ENCODE data around the gene MSH5.
A peak's percentile ranks its signal among the peaks of the same experiment; 100 is the strongest.

MSH5 gene

DNA sequence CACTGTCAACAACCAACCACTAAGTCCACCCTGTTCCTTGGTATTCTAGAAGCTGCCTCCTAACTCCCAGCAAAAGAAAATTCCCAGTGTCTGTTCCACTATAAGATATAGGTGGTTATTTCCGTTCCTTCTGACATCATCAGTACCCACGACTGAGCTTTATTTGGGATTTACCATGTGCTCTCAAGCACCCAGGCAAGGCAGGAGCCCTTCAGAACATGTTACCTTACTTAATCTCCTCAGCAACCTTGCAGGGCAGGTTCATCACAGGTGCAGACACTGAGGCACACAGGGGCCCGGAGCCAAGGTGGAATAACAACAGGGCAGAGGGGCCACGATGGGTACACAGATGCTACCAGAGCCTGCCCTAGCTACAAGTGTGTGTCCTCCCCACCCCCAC lies 47.5 kb upstream of the MSH5 start:
- Histone ChIP-seq H3K4me1 (ENCODE audit: low read depth, poor library complexity, severe bottlenecking) (peaks cover 2% of the 10 kb centered on the region), H4K20me1 (ENCODE audit: insufficient read depth) (no peaks in the 10 kb centered on the region), H3K9ac (no peak overlapping the region), H3K27me3 (ENCODE audit: insufficient read depth, low read depth) (no peaks in the 10 kb centered on the region), H3K4me2 (no peak overlapping the region), H3K4me3 (IDR thresholded peaks at IDR 0.05; ENCODE audit: insufficient read depth, low read depth, low read length) (no peak overlapping the region), H2AFZ (ENCODE audit: low read depth) (no peak overlapping the region), H3K27ac (no peak overlapping the region), H3K36me3 (ENCODE audit: insufficient read depth) (no peaks in the 10 kb centered on the region), H3K79me2 (ENCODE audit: insufficient read depth, low read depth) (no peaks in the 10 kb centered on the region; the same call in 1 of the 2 replicates)
- TF ChIP-seq CTCF (conservative IDR thresholded peaks at IDR 0.05; ENCODE audit: low read depth, low read length) = no peak

DNA sequence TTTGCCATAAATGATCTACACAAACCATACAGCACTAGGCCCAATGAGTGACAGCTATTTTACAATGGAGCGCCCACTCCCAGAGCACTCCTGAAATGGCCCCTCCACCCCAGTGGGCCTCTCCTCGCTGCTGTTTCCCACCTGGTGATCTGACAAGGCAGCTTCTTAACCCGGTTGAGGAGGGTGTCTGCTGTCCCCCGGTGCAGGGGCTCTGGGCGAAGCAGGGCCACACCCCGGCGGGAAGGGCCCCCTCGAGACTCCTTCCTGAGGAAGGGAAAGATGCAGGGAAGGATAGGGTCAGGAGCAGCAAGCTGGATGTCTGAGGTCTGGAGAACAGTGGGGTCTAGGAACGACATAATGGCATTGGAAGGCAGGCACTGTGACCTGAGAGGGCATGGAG lies 46.9 kb upstream of the MSH5 start:
- no peak overlapping the region for H3K9ac ChIP-seq
- H3K4me2 ChIP-seq = no peak overlapping the region
- H3K27ac ChIP-seq = no peak overlapping the region
- H3K79me2 ChIP-seq (ENCODE audit: insufficient read depth, low read depth) = no peaks in the 10 kb centered on the region; the same call in 1 of the 2 replicates
- H3K27me3 ChIP-seq (ENCODE audit: insufficient read depth, low read depth) = no peaks in the 10 kb centered on the region
- no peaks in the 10 kb centered on the region for H3K36me3 ChIP-seq (ENCODE audit: insufficient read depth)
- H4K20me1 ChIP-seq (ENCODE audit: insufficient read depth) = no peaks in the 10 kb centered on the region
- no peak for TF ChIP-seq CTCF (conservative IDR thresholded peaks at IDR 0.05; ENCODE audit: low read depth, low read length)
- H2AFZ ChIP-seq (ENCODE audit: low read depth) = no peak overlapping the region
- peaks cover 8% of the 10 kb centered on the region for H3K4me1 ChIP-seq (ENCODE audit: low read depth, poor library complexity, severe bottlenecking)
- H3K4me3 ChIP-seq (IDR thresholded peaks at IDR 0.05; ENCODE audit: insufficient read depth, low read depth, low read length) = no peak overlapping the region

DNA sequence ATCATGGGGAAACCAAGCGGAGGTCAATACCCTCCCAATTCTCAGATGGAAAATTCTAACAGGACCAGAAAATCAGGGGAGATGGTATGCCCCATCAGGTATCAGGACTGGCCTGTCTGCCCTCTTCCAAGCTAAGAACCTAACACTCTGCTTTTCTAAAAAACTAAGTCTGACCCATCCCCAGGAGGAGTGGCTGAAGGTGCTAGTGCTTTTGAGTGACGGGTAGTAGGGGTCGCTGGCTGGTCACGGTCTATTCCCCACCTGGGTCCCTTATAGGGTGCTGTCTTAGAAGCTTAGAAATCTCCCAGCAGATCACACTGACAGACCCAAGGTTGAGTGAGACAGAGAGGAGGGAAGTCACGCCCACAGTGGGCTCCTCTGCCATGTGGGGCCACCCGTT lies 46.3 kb upstream of the MSH5 start:
- Histone ChIP-seq H4K20me1 (ENCODE audit: insufficient read depth) (no peaks in the 10 kb centered on the region), H3K4me1 (ENCODE audit: low read depth, poor library complexity, severe bottlenecking) (peaks cover 14% of the 10 kb centered on the region), H3K27ac (no peak overlapping the region), H3K27me3 (ENCODE audit: insufficient read depth, low read depth) (no peaks in the 10 kb centered on the region), H3K79me2 (ENCODE audit: insufficient read depth, low read depth) (no peaks in the 10 kb centered on the region; the same call in 1 of the 2 replicates), H3K4me2 (no peak overlapping the region), H2AFZ (ENCODE audit: low read depth) (no peak overlapping the region), H3K9ac (no peak overlapping the region), H3K4me3 (IDR thresholded peaks at IDR 0.05; ENCODE audit: insufficient read depth, low read depth, low read length) (no peak overlapping the region), H3K36me3 (ENCODE audit: insufficient read depth) (no peaks in the 10 kb centered on the region)
- TF ChIP-seq CTCF (conservative IDR thresholded peaks at IDR 0.05; ENCODE audit: low read depth, low read length) = no peak

DNA sequence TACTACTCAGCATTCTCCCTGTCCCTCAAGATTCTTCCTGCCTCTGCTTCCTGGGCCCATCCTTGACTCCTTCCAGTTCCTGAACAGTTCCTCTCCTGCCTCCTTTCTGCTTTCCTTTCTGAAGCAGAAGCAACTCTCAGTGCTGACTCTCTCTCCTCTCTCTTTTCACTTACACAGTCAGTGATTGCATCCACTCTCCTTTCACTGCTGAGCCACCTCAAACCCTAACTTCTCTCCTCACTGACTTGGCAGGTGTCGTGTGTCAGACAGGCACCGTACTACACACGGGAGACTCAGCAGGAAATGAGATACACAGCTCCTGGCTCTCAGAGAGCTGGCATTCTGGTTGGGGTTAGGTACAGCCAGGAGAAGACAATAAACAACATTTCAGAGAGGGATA lies 42.2 kb upstream of the MSH5 start:
- peak overlapping the region; percentile 34; the same call in 1 of the 2 replicates for H3K27ac ChIP-seq
- H3K4me2 ChIP-seq = no peak overlapping the region
- H4K20me1 ChIP-seq (ENCODE audit: insufficient read depth) = no peaks in the 10 kb centered on the region

More for the DNA sequence above, 42.2 kb upstream of the MSH5 start:
- no peaks in the 10 kb centered on the region for H3K36me3 ChIP-seq (ENCODE audit: insufficient read depth)
- H3K4me1 ChIP-seq (ENCODE audit: low read depth, poor library complexity, severe bottlenecking) = peaks cover 22% of the 10 kb centered on the region
- no peak overlapping the region for H3K9ac ChIP-seq
- no peak overlapping the region for H2AFZ ChIP-seq (ENCODE audit: low read depth)
- H3K79me2 ChIP-seq (ENCODE audit: insufficient read depth, low read depth) = peaks cover 10% of the 10 kb centered on the region; the same call in 1 of the 2 replicates
- no peak for TF ChIP-seq CTCF (conservative IDR thresholded peaks at IDR 0.05; ENCODE audit: low read depth, low read length)
- H3K27me3 ChIP-seq (ENCODE audit: insufficient read depth, low read depth) = no peaks in the 10 kb centered on the region
- no peak overlapping the region for H3K4me3 ChIP-seq (IDR thresholded peaks at IDR 0.05; ENCODE audit: insufficient read depth, low read depth, low read length)
